Ramos (cell line): ENCODE measurements around the gene STAT1.

Source experiments
- in situ Hi-C: fragments of 300-500 bp; cut with MboI; formaldehyde crosslinking; loops from one replicate; pipeline ENCODE4 v1.14.3; 2022; ENCODE audit warnings: low sequenced_read_pairs; ENCODE audit not compliant: unreplicated experiment

STAT1 gene

DNA sequence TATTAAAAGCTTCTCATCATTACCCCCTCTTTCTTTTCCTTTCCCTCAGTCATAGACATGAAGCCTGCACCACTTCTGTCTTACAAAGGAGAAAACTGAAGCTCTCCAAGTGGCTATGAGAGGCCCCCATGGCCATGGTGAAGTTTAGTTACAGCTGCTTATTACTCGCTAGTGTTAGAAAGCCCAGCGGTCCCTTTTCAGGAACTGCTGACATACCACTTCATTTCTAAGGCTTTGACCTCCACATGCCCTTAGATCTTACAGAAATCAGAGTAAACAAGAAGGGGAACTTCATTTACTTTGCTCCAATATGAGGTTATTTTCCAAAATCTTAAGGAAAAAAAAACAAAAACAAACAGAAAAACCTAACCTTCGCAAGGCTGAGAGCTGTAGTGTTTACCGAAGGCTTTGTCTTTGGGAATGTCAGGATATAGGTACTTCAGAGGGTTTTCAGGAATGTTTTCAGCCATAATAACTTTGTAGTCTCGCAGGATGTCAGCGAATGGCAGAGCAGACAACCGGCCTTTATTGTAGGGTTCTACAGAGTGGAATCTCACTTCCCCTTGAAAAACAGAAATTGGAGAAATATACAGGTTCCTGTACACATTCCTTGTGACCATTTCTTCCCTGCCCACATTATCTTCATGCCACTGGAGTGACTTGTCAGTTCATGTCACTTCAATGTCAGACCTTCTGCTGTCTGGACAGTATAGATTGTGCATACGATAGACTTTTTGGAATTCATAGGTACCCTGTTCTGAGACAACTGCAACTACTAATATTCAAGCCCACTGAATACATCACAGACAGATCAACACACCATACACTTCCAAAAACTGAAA, 18.8 kb upstream of the STAT1 start:
- in situ Hi-C loops, result loop anchor here (25.0 kb wide), 1 partner anchor 246 kb away; no protein-coding TSS in a partner anchor

DNA sequence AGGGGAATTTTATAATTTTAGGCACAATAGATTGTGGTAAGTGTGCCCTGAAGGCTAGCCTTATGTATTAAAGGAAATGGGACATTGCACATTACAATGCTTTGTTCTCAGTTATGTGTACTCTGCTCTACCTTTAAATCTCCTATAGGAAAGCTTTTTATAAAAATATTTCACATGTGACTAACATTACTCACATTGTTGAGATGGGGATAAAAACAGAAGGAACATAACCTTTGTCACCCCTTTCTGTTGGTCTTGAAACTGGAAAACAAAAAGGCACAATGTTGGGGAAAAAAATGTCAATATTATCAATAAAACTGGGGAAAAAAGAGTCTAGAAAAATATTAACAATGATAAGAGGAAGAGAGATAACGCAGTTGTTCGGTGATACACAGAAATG, 17.3 kb upstream of the STAT1 start:
- in situ Hi-C loops, result loop anchor here (25.0 kb wide), 1 partner anchor 244 kb away; no protein-coding TSS in a partner anchor

DNA sequence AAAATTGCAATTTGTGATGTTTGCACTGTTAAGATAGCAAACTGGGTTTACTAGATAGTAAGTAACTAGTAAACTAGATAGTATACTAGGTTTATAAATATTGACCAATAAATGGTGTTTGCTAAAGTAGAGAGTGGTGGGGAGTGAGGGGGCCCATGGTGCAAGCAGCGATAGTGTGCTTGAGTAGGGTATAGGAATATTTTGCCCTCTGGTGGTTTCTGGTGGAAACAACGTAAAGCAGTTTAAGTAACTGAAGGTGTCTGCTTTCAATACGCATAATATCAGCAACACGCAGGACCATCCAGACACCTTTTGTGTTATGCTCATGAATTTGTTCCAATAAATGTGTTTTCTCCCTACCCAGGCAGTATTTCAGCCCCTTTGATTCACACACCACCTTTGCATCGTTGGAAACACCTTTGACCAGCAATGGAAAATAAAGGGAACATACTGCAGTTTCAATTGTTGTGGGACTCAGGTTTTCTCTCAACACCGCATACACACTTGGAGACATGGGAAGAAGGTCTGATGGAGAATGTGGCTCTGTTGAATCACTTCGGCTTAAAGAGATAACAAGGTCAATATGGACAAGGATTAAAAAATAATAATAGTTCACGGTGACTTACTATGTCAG, 16.7 kb upstream of the STAT1 start:
- in situ Hi-C loops, result loop anchor here (25.0 kb wide), 1 partner anchor 243 kb away; no protein-coding TSS in a partner anchor

DNA sequence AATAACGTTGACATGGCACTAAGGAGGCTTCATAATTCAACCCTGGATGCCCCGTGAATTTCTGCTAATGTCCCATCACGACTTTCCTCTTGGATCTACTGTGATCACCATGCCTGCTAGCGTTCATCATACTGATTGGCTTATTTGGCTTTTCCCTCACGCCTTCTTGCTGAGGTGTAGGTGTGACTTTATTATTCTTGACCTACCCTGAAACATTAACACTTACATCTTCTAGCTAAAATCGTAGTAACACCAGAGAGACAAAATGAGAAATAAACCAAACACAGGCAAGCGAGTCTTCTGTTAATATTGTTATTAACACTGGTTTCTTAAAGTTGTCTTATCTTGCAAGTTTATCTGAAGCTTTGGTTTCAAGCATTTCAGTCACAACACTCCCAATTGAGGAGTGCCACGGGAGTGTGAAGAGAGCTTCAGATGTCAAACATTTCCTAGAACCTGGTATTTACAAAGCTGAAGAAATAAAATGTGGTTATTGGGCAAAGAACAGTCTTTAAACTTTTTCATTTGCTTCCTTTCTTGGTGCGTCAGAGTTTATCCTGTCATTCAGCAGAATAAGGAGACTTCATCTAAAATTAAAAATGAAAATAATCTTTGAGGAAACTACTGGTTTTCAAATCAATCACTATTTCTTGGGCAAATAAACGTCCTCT, 15.4 kb upstream of the STAT1 start:
- in situ Hi-C loops, result loop anchor here (10.0 to 25.0 kb wide), 2 partner anchors 175 to 242 kb away; no protein-coding TSS in a partner anchor

DNA sequence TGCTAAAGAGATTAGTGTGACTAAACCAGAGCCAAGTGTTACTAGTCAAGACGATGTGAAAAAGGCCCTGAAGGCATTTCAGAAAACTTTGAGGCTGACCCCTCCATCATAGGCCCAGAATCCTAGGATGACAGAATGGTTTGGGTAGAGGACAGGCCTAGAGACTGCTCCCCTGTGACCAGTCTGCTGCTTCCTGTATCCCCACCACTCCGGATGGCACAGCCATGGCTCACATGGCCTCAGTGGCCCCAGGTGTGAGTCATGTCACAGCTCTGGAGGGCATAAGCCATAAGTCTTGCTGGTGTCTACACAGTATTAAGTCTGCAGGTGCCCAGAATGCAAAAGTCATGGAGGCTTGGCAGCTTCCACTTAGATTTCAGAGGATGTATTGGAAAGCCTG, 12.4 kb upstream of the STAT1 start:
- in situ Hi-C loops, result loop anchor here (10.0 to 25.0 kb wide), 2 partner anchors 172 to 239 kb away; no protein-coding TSS in a partner anchor

DNA sequence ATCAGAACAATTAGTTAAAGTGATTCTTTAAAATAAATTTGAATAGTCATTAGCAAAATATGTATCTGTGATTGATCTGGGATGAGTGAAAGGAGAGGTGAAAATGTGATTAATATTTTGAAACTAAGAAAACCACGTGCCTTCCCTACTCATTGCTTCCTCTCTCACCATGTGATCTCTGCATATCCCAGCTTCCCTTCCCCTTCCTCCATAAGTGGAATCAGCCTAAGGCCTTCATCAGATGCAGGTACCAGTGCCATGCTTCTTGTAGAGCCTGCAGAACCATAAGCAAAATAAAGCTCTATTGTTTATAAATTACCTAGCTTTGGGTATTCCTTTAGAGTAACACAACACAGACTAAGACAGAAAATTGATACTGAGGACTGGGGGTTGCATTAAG, 11.2 kb upstream of the STAT1 start:
- in situ Hi-C loops, result loop anchor here (10.0 to 25.0 kb wide), 2 partner anchors 170 to 238 kb away; no protein-coding TSS in a partner anchor

- in situ Hi-C loops, result loop anchor here (10.0 kb wide), 1 partner anchor 168 kb away; no protein-coding TSS in a partner anchor
Observed at GRCh38 chr2:191023235-191023679, 9.3 kb upstream of the STAT1 start.

DNA sequence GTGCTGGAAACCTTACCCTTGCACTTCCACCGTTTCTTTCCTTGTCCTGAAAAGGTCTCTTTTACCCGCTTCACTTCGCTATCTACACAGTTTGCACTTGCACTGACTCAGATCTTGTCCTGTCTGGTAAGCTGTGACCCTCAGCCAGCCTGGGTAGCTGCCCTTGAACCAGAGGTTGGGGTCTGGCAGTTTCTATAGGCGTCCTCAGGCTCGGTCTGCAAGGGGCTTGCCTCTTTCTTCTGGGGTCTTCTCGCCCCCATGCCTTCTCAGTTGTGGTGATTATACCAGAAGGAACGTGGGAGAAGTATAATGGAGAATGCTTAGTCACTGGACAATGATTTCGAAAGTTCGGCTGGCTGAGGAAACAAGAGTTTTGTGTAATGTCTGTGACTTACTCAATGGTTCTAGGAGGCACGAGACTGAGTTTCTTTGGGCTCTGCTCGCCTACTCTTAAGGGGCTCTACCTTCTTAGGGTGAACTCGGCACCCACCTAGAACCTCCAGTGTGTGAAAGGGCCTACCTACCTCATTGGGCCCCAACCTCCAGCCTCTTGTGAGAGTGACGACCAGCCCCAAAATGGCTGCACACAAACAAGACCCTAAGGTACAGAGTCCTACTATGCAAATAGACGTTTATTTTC, 6.9 kb upstream of the STAT1 start:
- in situ Hi-C loops, result loop anchor here (10.0 kb wide), 1 partner anchor 166 kb away; no protein-coding TSS in a partner anchor

- in situ Hi-C loops, result loop anchor here (10.0 kb wide), 1 partner anchor 165 kb away; no protein-coding TSS in a partner anchor
Observed at GRCh38 chr2:191020221-191020741, 6.3 kb upstream of the STAT1 start.

GRCh38 chr2:191019376-191019775, 5.4 kb upstream of the STAT1 start:
- in situ Hi-C loops, result no loop called here

GRCh38 chr2:191018643-191019119, 4.7 kb upstream of the STAT1 start:
- in situ Hi-C loops, result no loop called here

GRCh38 chr2:191018048-191018447, 4.1 kb upstream of the STAT1 start:
- in situ Hi-C loops, result no loop called here

GRCh38 chr2:191015831-191016230, 1.9 kb upstream of the STAT1 start:
- in situ Hi-C loops, result no loop called here

- in situ Hi-C loops, result no loop called here
Observed at GRCh38 chr2:191015239-191015638, 1.3 kb upstream of the STAT1 start.

DNA sequence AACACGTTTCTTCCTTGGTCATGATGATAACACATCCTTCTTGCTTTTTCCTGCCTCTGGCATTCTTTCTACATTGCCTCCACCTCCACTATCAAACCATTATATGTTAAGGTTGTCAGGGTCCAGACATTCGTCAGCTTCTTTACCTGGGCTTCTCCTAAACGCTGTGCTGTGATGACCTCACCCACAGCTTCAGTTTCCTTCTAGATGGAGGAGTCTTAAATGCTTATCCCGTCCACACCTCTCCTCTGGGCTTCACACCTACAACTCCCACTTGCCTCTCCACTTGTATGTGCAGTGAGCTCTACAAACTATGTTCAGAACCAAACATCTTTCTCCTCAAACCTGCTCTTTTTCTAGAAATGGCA, 666 bp upstream of the STAT1 start:
- in situ Hi-C loops, result no loop called here

GRCh38 chr2:191013682-191013931, 364 bp downstream of the STAT1 start:
- in situ Hi-C loops, result no loop called here

- in situ Hi-C loops, result no loop called here
Observed at GRCh38 chr2:191012845-191013681, 908 bp downstream of the STAT1 start.

DNA sequence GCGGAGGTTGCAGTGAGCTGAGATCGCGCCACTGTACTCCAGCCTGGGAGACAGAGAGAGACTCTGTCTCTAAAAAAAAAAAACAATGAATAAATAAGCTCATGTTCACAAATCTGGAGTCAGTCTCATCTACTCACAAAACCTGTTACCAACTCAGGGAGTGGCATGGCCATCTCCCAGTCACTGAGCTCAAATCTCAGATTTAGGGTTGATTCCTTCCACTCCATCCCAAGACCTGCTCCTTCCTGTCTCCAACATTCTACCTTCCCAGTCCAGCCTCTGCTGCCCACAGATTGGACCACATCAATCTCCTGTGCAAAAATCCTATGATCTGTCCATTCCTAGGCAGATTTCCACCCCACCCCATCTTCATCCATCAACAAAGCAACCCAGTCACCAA, 1.6 kb downstream of the STAT1 start:
- in situ Hi-C loops, result no loop called here
